GM18519 (cell line): ENCODE results near the gene NOXRED1.

Experiments used
- ATAC-seq: cut with Tn5 transposase; IDR thresholded peaks from one replicate; pipeline ENCODE4 v1.9.1; 2021; ENCODE audit warnings: mild to moderate bottlenecking, moderate library complexity; ENCODE audit not compliant: unreplicated experiment, low FRiP score

NOXRED1 gene

DNA sequence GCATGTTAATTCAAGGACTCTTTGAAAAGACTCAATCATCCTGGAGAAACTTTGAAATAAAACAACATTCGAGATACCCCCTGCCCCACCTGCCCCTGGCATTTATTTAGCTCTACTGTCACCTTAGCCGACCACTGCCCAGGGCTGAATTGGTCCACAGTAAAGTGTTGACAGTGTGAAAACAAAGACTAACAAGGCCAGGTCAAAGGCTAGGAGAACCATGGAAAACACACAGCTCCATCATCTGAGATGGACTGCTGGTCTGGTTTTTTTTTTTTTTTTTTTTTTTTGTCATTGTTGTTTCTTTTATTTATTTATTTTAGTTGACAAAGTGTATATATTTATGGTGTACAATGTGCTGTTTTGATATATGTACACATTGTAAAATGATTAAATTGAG, 76.8 kb downstream of the NOXRED1 start:
- ATAC-seq: no peak

DNA sequence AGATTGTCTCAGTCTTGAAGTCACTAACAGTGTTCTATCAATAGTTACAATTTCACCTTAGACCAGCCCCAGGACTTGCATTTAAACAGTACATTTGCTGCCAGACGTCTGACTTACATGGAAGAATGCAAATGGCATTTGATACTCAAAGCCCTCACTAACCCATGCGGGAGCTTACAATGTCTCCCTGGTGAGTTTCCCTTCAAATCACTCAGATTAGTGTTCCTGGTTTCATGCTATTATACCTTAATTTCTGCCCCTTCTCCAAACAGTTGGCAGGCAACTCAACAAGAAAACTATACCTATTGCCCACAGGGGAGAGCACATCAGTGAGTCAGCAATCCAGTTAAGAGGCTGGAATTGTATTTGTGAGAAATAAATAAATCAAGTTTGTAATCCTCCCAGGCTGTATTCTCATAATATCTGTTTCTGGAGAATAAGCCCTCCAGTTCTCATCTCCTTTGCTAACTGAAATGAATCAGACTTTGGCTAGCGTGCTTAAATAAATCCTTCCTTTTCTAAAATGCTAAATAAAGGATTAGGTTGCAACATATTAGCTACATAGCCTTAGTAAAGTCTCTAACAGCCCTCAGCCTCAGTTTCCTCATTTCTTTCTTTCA, 78.8 kb downstream of the NOXRED1 start:
- no peak for ATAC-seq
